Retinal pigment epithelial cell (primary cell): Measurements from ENCODE around the gene SUN1.

Experiments
- DNase-seq: peaks from one replicate; pipeline ENCODE4 v3.0.0-alpha.2; 2010; ENCODE audit warnings: low read depth
- H3K4me3 ChIP-seq: 2 replicates; pipeline ENCODE4 v1.5.1; 2011; ENCODE audit warnings: mild to moderate bottlenecking, low read length, control low read depth, moderate library complexity
- TF ChIP-seq, protein P1 (sequence below): conservative IDR thresholded peaks from 2 replicates; pipeline ENCODE4 v1.5.1; 2011; ENCODE audit warnings: low read depth, low read length, control low read depth, inconsistent platforms

Gene SUN1

DNA sequence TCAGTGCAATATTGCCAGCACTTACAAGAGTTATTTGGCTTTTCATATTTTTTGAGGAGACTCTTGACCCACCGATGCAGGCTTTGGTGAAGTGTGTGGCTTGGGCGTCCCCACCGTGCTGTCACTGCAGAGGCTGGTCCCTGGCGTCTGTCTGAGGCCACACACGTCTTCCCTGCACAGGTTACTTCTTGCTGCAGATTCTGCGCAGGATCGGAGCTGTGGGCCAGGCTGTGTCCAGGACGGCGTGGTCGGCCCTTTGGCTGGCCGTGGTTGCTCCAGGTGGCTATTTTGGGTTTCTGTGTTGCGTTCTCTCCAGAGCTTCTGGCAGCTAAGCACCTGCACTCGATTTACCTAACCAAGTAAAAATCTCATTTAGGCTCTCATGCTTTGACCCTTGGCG is 18.9 kb downstream of the SUN1 start:
- TF ChIP-seq, protein P1, sequence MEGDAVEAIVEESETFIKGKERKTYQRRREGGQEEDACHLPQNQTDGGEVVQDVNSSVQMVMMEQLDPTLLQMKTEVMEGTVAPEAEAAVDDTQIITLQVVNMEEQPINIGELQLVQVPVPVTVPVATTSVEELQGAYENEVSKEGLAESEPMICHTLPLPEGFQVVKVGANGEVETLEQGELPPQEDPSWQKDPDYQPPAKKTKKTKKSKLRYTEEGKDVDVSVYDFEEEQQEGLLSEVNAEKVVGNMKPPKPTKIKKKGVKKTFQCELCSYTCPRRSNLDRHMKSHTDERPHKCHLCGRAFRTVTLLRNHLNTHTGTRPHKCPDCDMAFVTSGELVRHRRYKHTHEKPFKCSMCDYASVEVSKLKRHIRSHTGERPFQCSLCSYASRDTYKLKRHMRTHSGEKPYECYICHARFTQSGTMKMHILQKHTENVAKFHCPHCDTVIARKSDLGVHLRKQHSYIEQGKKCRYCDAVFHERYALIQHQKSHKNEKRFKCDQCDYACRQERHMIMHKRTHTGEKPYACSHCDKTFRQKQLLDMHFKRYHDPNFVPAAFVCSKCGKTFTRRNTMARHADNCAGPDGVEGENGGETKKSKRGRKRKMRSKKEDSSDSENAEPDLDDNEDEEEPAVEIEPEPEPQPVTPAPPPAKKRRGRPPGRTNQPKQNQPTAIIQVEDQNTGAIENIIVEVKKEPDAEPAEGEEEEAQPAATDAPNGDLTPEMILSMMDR, result no peak
- H3K4me3 ChIP-seq, result no peak overlapping the region
- no peak for DNase-seq

DNA sequence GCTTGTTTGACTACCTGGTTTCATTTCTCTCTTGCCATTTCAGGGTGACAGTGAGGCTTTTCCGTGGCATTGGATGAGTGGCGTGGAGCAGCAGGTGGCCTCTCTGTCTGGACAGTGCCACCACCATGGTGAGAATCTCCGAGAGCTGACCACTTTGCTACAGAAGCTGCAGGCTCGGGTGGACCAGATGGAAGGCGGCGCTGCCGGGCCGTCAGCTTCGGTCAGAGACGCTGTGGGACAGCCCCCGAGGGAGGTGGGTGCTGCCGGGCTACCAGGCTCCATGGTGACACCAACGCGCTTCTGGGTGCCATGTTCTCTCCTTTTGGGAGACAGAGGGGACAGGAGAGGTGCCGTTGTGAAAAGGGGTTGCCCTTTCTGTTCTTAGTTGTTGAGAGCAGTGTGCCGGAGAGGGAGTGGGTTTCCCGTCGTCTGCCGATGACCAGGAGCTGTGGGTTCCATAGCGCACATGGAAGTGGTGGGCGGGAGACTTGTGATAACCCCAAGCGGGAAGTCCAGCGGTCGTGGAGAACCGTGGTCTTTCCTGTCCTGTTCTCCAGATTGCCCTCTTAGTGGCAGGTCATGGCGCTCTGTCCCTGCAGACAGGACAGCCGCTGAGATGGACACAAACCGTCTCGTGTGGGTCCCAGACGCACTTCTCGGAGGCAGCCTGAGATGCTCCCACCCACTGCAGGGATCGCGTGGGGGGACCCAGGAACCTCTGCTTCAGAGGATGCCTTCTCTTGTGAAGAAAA is 21.3 kb downstream of the SUN1 start:
- TF ChIP-seq, protein P1, result no peak
- no peak overlapping the region for H3K4me3 ChIP-seq
- no peak for DNase-seq

DNA sequence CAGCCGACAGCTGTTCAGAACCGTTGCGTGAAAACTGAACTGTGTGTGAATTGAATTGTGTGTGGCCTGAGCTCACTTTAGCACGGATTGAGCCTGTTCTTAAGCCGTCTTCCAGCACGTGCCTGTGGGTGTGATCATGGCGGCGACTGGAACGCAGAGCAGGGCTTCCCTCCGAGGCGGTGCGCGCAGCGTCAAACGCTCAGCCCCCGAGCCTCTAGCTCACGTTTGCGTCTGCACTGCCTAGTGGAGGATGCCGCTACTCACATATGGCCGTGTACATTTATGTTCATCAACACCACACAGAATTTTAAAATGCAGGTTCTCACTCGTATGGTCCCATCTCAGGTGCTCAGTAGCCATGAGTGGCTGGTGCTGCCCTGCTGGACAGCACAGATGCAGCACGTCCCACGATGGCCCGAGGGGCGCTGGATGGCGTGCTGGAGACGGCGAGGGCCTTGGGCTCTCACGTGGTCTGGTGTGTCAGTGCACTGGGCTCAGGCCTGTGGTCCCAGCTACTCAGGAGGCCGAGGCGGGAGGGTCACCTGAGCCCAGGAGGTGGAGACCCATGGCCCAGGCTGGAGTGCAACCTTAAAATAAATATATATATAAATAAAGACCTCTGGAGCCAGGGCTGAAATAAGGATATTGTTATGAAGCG is 22.0 kb downstream of the SUN1 start:
- TF ChIP-seq, protein P1, result no peak
- DNase-seq, result no peak

DNA sequence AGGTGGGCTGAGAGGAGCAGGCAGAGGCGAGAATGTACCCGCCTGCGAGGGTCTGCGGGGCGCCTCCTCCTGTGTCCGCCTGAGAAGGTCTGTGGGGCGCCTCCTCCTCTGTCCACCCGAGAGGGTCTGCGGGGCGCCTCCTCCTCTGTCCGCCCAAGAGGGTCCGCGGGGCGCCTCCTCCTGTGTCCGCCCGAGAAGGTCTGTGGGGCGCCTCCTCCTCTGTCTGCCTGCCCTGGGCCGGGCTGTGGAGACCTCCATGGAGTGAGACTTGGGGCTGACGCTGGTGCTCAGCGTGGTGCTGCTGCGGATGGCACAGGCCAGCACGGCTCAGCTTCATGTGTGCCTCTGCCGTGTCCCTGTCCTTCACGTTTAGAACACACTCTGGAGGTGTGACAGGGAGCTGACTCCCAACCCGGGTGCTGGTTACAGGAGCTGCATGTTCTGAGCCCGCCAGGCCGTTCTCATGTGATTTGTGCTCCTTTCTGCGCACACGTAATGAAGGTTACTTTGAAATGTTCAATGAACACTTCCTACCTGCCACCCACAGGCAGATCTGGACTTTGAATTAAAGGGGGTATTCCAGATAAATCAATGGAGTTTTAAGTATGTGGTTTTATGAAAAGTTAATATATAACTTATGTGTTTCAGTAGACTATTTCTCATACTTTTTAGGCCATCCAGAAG is 23.6 kb downstream of the SUN1 start:
- no peak for DNase-seq
- TF ChIP-seq, protein P1, result no peak
- no peak overlapping the region for H3K4me3 ChIP-seq

More for the DNA sequence above, 22.0 kb downstream of the SUN1 start:
- H3K4me3 ChIP-seq, result no peak overlapping the region

DNA sequence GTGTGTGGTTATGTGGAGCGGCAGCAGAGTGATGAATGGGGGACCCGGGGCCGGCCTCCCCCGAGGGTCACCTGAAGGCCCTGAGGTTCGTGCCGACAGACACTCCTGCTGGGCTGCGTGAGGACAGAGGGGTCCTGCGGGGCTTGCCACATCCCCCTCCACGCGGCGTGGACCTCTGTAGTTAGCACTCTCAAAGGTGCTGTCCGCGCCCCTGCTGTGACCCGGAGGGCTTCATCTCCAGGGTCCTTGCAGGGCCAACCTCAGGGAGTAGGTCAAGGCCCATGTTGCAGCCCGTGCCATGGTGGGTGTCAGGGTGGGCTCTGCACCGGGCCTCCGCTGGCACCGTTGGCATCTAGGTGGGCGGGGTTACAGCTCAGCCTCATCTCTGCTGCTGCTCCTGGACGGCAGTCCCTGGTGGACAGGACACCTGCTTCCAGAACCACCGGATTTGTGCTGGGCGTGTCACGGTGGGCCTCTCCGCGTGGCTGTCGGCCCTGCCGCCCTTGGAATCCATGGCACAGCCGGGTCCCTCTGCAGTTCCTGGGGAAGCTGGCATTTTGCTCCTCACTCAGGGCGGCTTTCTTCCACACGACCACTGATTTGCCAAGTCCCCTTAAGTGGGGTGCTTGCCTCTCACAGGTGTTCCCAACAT is 24.3 kb downstream of the SUN1 start:
- no peak overlapping the region for H3K4me3 ChIP-seq
- TF ChIP-seq, protein P1, result no peak
- DNase-seq, result no peak

DNA sequence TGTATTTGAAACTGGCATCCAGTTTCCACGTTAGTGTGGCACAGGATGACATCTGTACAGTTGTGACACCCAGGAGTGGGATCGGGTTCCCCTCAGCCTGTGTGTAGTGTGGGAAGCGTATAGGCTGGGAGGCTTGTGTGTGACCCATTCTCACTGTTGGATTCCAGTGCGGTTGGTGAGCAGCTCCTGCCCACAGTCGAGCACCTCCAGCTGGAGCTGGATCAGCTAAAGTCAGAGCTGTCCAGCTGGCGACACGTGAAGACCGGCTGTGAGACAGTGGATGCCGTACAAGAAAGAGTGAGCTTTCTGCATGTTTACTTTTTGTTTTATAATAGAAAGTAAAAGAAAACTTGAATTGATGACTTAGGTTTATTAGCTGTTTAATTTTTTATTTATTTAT is 25.4 kb downstream of the SUN1 start:
- TF ChIP-seq, protein P1, result no peak
- DNase-seq, result no peak
- H3K4me3 ChIP-seq, result no peak overlapping the region
